GM19099 (cell line): ENCODE results near the gene UBE2E2.

Experiments
- POLR2A ChIP-seq: IDR thresholded peaks from 3 replicates; pipeline ENCODE4 v1.6.1; 2011; ENCODE audit warnings: low read depth; ENCODE audit not compliant: insufficient read length; ENCODE audit errors: extremely low read depth

Gene UBE2E2

GRCh38 chr3:23629181-23629894 lies 426.2 kb downstream of the UBE2E2 start:
- TF ChIP-seq POLR2A: no peak

GRCh38 chr3:23633261-23633960 lies 430.3 kb downstream of the UBE2E2 start:
- TF ChIP-seq POLR2A: no peak

GRCh38 chr3:23637339-23637738 lies 434.2 kb downstream of the UBE2E2 start:
- no peak for TF ChIP-seq POLR2A

GRCh38 chr3:23640471-23641146 lies 437.5 kb downstream of the UBE2E2 start:
- no peak for TF ChIP-seq POLR2A
